HG02938 (cell line): Measurements from ENCODE around the gene THSD7B.

Experiments used
- ATAC-seq: cut with Tn5 transposase; IDR thresholded peaks from one replicate; pipeline ENCODE4 v1.9.1; 2021; ENCODE audit warnings: mild to moderate bottlenecking, moderate library complexity; ENCODE audit not compliant: unreplicated experiment

The THSD7B gene

GRCh38 chr2:137192366-137193310 lies 427.3 kb downstream of the THSD7B start:
- ATAC-seq = no peak

GRCh38 chr2:137193401-137193800 lies 428.1 kb downstream of the THSD7B start:
- no peak for ATAC-seq

GRCh38 chr2:137194111-137194510 lies 428.8 kb downstream of the THSD7B start:
- no peak for ATAC-seq

- no peak for ATAC-seq
Measured at GRCh38 chr2:137199751-137200150, 434.4 kb downstream of the THSD7B start.

GRCh38 chr2:137202318-137202717 lies 437.0 kb downstream of the THSD7B start:
- no peak for ATAC-seq

- ATAC-seq = no peak
Measured at GRCh38 chr2:137205324-137205723, 440.0 kb downstream of the THSD7B start.

- ATAC-seq = no peak
Measured at GRCh38 chr2:137206069-137206468, 440.7 kb downstream of the THSD7B start.

GRCh38 chr2:137207030-137207429 lies 441.7 kb downstream of the THSD7B start:
- no peak for ATAC-seq

- ATAC-seq = no peak
Measured at GRCh38 chr2:137208431-137208891, 443.1 kb downstream of the THSD7B start.

- no peak for ATAC-seq
Measured at GRCh38 chr2:137210039-137210438, 444.7 kb downstream of the THSD7B start.

GRCh38 chr2:137211761-137212160 lies 446.4 kb downstream of the THSD7B start:
- no peak for ATAC-seq

- ATAC-seq = no peak
Measured at GRCh38 chr2:137220438-137220993, 455.2 kb downstream of the THSD7B start.

GRCh38 chr2:137221797-137222492 lies 456.6 kb downstream of the THSD7B start:
- ATAC-seq = peak; percentile 84

- no peak for ATAC-seq
Measured at GRCh38 chr2:137223722-137224121, 458.4 kb downstream of the THSD7B start.

- ATAC-seq = no peak
Measured at GRCh38 chr2:137228566-137228965, 463.2 kb downstream of the THSD7B start.

GRCh38 chr2:137229834-137230233 lies 464.5 kb downstream of the THSD7B start:
- no peak for ATAC-seq

- ATAC-seq = no peak
Measured at GRCh38 chr2:137231628-137232027, 466.3 kb downstream of the THSD7B start.

GRCh38 chr2:137232076-137232475 lies 466.7 kb downstream of the THSD7B start:
- ATAC-seq = no peak

- no peak for ATAC-seq
Measured at GRCh38 chr2:137233091-137233490, 467.7 kb downstream of the THSD7B start.

GRCh38 chr2:137237055-137237454 lies 471.7 kb downstream of the THSD7B start:
- ATAC-seq = no peak

- ATAC-seq = no peak
Measured at GRCh38 chr2:137238065-137238464, 472.7 kb downstream of the THSD7B start.
